NB4 (cell line): ENCODE data around the gene PGGHG.

Experiments used
- CTCF ChIP-seq: IDR thresholded peaks from one replicate; pipeline ENCODE4 v1.5.1; 2012; ENCODE audit warnings: low read depth, low read length
- MYC ChIP-seq: IDR thresholded peaks from 2 replicates; pipeline ENCODE4 v1.6.1; 2011; ENCODE audit warnings: low read depth, low read length
- POLR2A ChIP-seq: IDR thresholded peaks from 2 replicates; pipeline ENCODE4 v1.6.1; 2011; ENCODE audit warnings: mild to moderate bottlenecking; ENCODE audit not compliant: insufficient read length; ENCODE audit errors: extremely low read depth

GRCh38 chr11:259413-259812 lies 29.5 kb upstream of the PGGHG start:
- TF ChIP-seq CTCF: no peak
- no peak for TF ChIP-seq POLR2A
- no peak for TF ChIP-seq MYC
